ENCODE results near the gene MRS2.
"Not testable (repeated sequence)": the region's sequence is repeated elsewhere in the genome, so short reads cannot be mapped to it uniquely, and the experiment has no call there.

The MRS2 gene

DNA sequence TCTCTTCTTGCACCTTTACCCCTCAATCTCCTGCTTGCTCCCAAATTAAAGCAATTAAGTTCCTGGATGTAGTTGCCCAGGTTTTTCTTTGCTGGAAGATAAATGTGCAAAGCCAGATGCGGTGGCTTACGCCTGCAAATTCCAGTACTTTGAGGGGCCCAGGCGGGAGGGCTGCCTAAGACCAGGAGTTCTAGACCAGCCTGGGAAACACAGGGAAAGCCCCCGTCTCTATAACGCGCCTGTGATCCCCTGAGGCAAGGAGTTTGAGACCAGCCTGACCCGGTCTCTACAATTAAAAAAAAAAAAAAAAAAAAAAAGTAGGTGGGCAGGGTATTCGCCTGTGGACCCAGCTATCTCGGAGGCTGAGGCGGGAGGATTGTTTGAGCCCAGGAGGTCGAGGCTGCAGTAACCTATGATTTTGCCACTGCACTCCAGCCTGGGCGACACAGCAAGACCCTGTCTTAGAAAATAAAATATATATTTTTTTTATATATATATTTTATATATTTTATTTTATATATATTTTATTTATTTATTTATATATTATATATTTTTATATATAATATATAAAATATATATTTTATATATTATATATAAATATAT is 44.4 kb upstream of the MRS2 start (continued):
- TF ChIP-seq CSDC2 (CRISPR knock-in tag; IDR thresholded peaks at IDR 0.05) (no peak), RARB (CRISPR knock-in tag; IDR thresholded peaks at IDR 0.05) (no peak), TOX (CRISPR knock-in tag; IDR thresholded peaks at IDR 0.05; ENCODE audit: borderline replicate concordance) (no peak)

DNA sequence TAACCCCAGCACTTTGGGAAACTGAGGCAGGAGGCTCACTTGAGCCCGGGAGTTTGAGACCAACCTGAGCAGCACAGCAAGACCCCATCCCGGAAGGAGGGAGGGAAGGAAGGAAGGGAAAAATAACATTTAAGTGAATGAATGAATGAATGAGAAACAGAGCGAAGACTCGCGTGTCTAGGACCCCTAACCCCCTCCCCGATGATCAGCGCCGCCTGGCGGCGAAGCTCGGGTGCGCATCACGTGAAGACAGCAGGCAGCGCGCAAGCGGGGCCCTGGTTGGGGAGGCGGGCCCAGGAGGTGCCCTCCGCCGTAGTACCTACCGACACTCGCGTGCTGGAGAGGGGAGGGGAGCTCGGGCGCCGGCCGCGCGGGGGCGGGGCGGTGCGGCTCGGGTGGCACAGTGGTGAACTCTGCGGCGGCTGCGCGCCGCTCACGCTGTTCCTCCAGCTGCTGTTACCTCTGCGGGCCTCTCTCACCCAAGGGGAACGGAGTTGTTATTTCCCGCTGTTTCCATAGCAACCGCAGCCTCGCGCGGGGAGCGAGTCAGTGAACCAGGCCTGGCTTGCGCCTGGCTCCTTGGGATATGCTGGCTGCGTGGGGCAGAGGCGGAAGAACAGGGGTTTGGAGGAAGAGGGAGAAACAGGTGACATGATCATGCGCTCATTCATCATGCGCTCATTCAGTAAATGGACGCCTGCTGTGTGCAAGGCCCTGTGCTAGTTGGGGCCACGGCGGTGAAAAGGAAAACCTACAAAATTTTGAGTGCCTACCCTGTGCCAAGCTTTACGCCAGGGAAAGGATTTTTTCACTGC is 42.9 kb upstream of the MRS2 start:
- ATAC-seq: peak; percentile 97
- TF ChIP-seq, protein P1, sequence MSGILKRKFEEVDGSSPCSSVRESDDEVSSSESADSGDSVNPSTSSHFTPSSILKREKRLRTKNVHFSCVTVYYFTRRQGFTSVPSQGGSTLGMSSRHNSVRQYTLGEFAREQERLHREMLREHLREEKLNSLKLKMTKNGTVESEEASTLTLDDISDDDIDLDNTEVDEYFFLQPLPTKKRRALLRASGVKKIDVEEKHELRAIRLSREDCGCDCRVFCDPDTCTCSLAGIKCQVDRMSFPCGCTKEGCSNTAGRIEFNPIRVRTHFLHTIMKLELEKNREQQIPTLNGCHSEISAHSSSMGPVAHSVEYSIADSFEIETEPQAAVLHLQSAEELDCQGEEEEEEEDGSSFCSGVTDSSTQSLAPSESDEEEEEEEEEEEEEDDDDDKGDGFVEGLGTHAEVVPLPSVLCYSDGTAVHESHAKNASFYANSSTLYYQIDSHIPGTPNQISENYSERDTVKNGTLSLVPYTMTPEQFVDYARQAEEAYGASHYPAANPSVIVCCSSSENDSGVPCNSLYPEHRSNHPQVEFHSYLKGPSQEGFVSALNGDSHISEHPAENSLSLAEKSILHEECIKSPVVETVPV (CRISPR knock-in tag; IDR thresholded peaks at IDR 0.05): no peak
- peak; percentile 43; the same call in 1 of the 2 replicates for TF ChIP-seq ZFP3 (CRISPR knock-in tag; IDR thresholded peaks at IDR 0.05)
- TF ChIP-seq, protein P2, sequence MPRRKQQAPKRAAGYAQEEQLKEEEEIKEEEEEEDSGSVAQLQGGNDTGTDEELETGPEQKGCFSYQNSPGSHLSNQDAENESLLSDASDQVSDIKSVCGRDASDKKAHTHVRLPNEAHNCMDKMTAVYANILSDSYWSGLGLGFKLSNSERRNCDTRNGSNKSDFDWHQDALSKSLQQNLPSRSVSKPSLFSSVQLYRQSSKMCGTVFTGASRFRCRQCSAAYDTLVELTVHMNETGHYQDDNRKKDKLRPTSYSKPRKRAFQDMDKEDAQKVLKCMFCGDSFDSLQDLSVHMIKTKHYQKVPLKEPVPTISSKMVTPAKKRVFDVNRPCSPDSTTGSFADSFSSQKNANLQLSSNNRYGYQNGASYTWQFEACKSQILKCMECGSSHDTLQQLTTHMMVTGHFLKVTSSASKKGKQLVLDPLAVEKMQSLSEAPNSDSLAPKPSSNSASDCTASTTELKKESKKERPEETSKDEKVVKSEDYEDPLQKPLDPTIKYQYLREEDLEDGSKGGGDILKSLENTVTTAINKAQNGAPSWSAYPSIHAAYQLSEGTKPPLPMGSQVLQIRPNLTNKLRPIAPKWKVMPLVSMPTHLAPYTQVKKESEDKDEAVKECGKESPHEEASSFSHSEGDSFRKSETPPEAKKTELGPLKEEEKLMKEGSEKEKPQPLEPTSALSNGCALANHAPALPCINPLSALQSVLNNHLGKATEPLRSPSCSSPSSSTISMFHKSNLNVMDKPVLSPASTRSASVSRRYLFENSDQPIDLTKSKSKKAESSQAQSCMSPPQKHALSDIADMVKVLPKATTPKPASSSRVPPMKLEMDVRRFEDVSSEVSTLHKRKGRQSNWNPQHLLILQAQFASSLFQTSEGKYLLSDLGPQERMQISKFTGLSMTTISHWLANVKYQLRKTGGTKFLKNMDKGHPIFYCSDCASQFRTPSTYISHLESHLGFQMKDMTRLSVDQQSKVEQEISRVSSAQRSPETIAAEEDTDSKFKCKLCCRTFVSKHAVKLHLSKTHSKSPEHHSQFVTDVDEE (CRISPR knock-in tag; IDR thresholded peaks at IDR 0.05): 0 out of 2 replicates have a peak, but pooled peaks have one; percentile 37
- TF ChIP-seq, protein P3, sequence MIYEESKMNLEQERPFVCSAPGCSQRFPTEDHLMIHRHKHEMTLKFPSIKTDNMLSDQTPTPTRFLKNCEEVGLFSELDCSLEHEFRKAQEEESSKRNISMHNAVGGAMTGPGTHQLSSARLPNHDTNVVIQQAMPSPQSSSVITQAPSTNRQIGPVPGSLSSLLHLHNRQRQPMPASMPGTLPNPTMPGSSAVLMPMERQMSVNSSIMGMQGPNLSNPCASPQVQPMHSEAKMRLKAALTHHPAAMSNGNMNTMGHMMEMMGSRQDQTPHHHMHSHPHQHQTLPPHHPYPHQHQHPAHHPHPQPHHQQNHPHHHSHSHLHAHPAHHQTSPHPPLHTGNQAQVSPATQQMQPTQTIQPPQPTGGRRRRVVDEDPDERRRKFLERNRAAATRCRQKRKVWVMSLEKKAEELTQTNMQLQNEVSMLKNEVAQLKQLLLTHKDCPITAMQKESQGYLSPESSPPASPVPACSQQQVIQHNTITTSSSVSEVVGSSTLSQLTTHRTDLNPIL (CRISPR knock-in tag; IDR thresholded peaks at IDR 0.05; ENCODE audit: low read depth): no peak

DNA sequence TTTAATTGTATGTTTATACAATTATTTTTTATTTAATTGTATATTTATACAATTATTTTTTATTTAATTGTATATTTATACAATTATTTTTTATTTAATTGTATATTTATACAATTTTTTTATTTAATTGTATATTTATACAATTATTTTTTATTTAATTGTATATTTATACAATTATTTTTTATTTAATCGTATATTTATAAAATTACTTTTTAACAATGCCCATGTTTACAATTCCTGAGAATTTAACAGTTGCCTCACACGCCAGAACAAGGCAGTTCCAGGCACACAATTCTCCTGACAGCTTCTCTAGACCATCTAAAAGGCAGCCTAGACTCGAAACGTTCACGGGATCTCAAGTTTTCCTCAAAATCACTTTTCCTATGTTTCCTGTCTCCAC is 40.4 kb upstream of the MRS2 start:
- not testable (repeated sequence) for ATAC-seq

DNA sequence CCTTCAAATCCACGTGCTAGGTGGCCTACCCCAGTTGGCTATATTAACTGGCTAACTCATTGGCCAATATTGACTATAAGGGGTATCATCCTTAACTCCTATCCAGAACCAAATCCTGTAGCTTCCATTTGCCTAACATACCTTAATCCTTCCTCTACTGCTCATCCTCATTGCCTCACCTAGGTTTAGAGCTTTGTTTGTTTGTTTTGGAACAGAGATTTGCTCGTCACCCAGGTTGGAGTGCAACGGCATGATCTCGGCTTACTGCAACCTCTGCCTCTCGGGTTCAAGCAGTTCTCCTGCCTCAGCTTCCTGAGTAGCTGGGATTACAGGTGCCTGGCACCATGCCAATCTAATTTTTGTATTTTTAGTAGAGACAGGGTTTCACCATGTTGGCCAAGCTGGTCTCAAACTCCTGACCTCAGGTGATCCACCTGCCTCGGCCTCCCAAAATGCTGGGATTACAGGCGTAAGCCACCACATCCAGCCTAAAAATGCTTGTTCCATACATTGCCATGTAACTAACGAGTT is 37.6 kb upstream of the MRS2 start:
- ATAC-seq: not testable (repeated sequence)

DNA sequence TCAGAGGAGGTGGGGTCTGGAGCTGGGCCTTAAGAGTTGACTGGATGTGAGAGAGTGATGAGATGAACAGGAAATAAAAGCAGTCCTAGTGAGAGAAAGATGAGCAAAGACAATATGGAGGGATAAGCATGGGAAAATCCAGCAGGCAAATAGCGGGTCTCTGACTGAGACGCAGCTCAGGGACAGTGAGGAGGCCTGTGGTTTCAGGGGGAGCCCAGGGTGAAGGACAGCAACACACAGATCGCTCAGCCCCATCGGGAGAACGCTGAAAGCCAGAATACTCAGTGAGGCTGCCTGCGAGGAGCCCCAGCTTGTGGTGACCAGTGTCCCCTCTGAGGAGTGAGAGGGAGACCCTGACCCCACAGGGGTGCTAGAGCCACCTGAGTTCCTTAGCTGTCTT is 28.1 kb upstream of the MRS2 start:
- ATAC-seq: no peak
- TF ChIP-seq PPARA (CRISPR knock-in tag; IDR thresholded peaks at IDR 0.05; ENCODE audit: borderline replicate concordance) (no peak), GLIS3 (CRISPR knock-in tag; IDR thresholded peaks at IDR 0.05) (no peak), ESRRG (CRISPR knock-in tag; IDR thresholded peaks at IDR 0.05) (no peak), RARB (CRISPR knock-in tag; IDR thresholded peaks at IDR 0.05) (no peak), SNAI2 (CRISPR knock-in tag; IDR thresholded peaks at IDR 0.05) (no peak), ZNF8 (CRISPR knock-in tag; IDR thresholded peaks at IDR 0.05) (no peak), ZNF565 (CRISPR knock-in tag; conservative IDR thresholded peaks at IDR 0.05; ENCODE audit: low read depth) (no peak), OSR1 (CRISPR knock-in tag; IDR thresholded peaks at IDR 0.05) (no peak), ZNF70 (CRISPR knock-in tag; IDR thresholded peaks at IDR 0.05) (no peak), ZC3H10 (CRISPR knock-in tag; IDR thresholded peaks at IDR 0.05) (no peak), TOX (CRISPR knock-in tag; IDR thresholded peaks at IDR 0.05; ENCODE audit: borderline replicate concordance) (no peak), ZFP30 (CRISPR knock-in tag; IDR thresholded peaks at IDR 0.05) (no peak)
- TF ChIP-seq, protein P3 (CRISPR knock-in tag; IDR thresholded peaks at IDR 0.05; ENCODE audit: low read depth): no peak
- TF ChIP-seq, protein P2 (CRISPR knock-in tag; IDR thresholded peaks at IDR 0.05): no peak
- TF ChIP-seq, protein P1 (CRISPR knock-in tag; IDR thresholded peaks at IDR 0.05): no peak

All from SK-N-SH treated with all-trans-retinoic acid at 6 μM for 48 hours (cell line).